HCT116 (cell line): ENCODE results near the gene RPL35. TPM values are rescaled to one million over a fixed set of nuclear protein-coding genes. Genes with fewer than 3 reads are reported as not detected.

Experiments
- ATAC-seq: fragments of 200-7000 bp; cut with Tn5 transposase; 2 replicates; pipeline ENCODE4 v1.9.1; 2020; ENCODE audit warnings: mild to moderate bottlenecking, moderate library complexity
- BruUV-seq: library from RNA; stranded (reverse); fragments of 400-500 nt; replicated peaks from 2 replicates; lab custom pipeline; 2021; lab: Mats Ljungman, UMichigan
- CTCF ChIA-PET: fragments of 300-600 bp; sonication (Branson Sonifier 250); formaldehyde crosslinking; loops from one replicate; lab custom pipeline; 2021; ENCODE audit warnings: antibody characterized with exemption; lab: Charles Lee
- POLR2A ChIA-PET: fragments of 300-600, 350-600 bp; sonication (Branson Sonifier 250); formaldehyde crosslinking; loops from one replicate; lab custom pipeline; 2021; ENCODE audit warnings: antibody characterized with exemption; lab: Charles Lee
- RAD21 ChIA-PET, 2 experiments: fragments of 300-600 bp; sonication (Branson Sonifier 250); formaldehyde crosslinking; loops; one replicate each; lab custom pipeline; 2023; ENCODE audit warnings: low total read pairs in 2 of 2; ENCODE audit not compliant: uncharacterized antibody in 2 of 2, unreplicated experiment in 2 of 2, low non-redundant PET in 1 of 2; lab: Charles Lee
- DNase-seq: peaks from one replicate; pipeline ENCODE4 v3.0.0-alpha.2; 2010; ENCODE audit warnings: low read depth, low spot score
- H2AFZ ChIP-seq: fragments of 200-600 bp; shearing (Covaris generic), sonication (generic); 2 replicates; pipeline ENCODE4 v1.6.1; 2017; ENCODE audit warnings: low read depth, mixed run types, mixed read lengths, antibody characterized with exemption, low read length; ENCODE audit not compliant: poor library complexity, severe bottlenecking
- H3K27ac ChIP-seq: 2 replicates; pipeline ENCODE4 v1.5.1; 2012; ENCODE audit warnings: low read depth, low read length
- H3K27me3 ChIP-seq: fragments of 200-600 bp; sonication (generic); 2 replicates; pipeline ENCODE4 v1.6.1; 2016; ENCODE audit warnings: mixed run types, low read length, mixed read lengths; ENCODE audit not compliant: insufficient read depth
- H3K36me3 ChIP-seq, 2 experiments: fragments of 200-500 bp in 1 of 2; fragments of 200-600 bp in 1 of 2; sonication (Bioruptor generic) in 1 of 2; sonication (generic) in 1 of 2; 2 replicates each; pipeline versions ENCODE4 v1.5.1 to v1.6.1; 2014 to 2016; ENCODE audit warnings: low read length in 2 of 2, inconsistent platforms in 1 of 2, mixed read lengths in 1 of 2, mixed run types in 1 of 2; ENCODE audit not compliant: insufficient read depth in 2 of 2, control insufficient read depth in 1 of 2
- H3K4me1 ChIP-seq, 2 experiments: fragments of 200-600 bp in 1 of 2; sonication (generic) in 1 of 2; 2 replicates each; pipeline versions ENCODE4 v1.5.1 to v1.6.1; 2012 to 2017; ENCODE audit warnings: low read length in 2 of 2, inconsistent platforms in 1 of 2, mild to moderate bottlenecking in 1 of 2, mixed read lengths in 1 of 2, mixed run types in 1 of 2, moderate library complexity in 1 of 2; ENCODE audit not compliant: insufficient read depth in 2 of 2, control insufficient read depth in 1 of 2
- H3K4me2 ChIP-seq: fragments of 200-600 bp; sonication (generic); 2 replicates; pipeline ENCODE4 v1.6.1; 2017; ENCODE audit warnings: mixed run types, low read length, mixed read lengths
- H3K4me3 ChIP-seq, 2 experiments: fragments of 200-600 bp in 1 of 2; sonication (generic) in 1 of 2; replicated peaks in 1 of 2; 2 replicates each; pipeline ENCODE4 v1.5.1; 2011 to 2016; ENCODE audit warnings: low read length in 2 of 2, control low read depth in 1 of 2, low read depth in 1 of 2, mild to moderate bottlenecking in 1 of 2, mixed read lengths in 1 of 2, mixed run types in 1 of 2
- H3K79me2 ChIP-seq: fragments of 200-600 bp; sonication (generic); 2 replicates; pipeline ENCODE4 v1.6.1; 2017; ENCODE audit warnings: mild to moderate bottlenecking, mixed run types, low read length, moderate library complexity, mixed read lengths; ENCODE audit not compliant: insufficient read depth
- H3K9ac ChIP-seq: fragments of 200-600 bp; sonication (generic); 2 replicates; pipeline ENCODE4 v1.6.1; 2016; ENCODE audit warnings: low read length, mixed read lengths
- H3K9me2 ChIP-seq: fragments of 200-600 bp; sonication (generic), shearing (Covaris generic); 2 replicates; pipeline ENCODE4 v1.6.1; 2017; ENCODE audit warnings: mixed run types, mild to moderate bottlenecking, moderate library complexity; ENCODE audit not compliant: insufficient read depth
- H3K9me3 ChIP-seq, 2 experiments: fragments of 200-500 bp in 1 of 2; fragments of 200-600 bp in 1 of 2; sonication (Bioruptor generic) in 1 of 2; sonication (generic) in 1 of 2; 2 replicates each; pipeline ENCODE4 v1.6.1; 2014 to 2017; ENCODE audit warnings: low read length in 2 of 2, mixed read lengths in 2 of 2, inconsistent platforms in 1 of 2, low read depth in 1 of 2, mild to moderate bottlenecking in 1 of 2, mixed run types in 1 of 2, moderate library complexity in 1 of 2; ENCODE audit not compliant: control insufficient read depth in 1 of 2, insufficient read depth in 1 of 2
- H4K20me1 ChIP-seq: fragments of 200-600 bp; sonication (generic), shearing (Covaris generic); 2 replicates; pipeline ENCODE4 v1.6.1; 2017; ENCODE audit warnings: mixed run types, mild to moderate bottlenecking, moderate library complexity; ENCODE audit not compliant: insufficient read depth
- ATF3 ChIP-seq: IDR thresholded peaks from 2 replicates; pipeline ENCODE4 v1.6.1; 2012
- CBX3 ChIP-seq: IDR thresholded peaks from 2 replicates; pipeline ENCODE4 v1.6.1; 2012; ENCODE audit warnings: low read depth
- ELF1 ChIP-seq: IDR thresholded peaks from 2 replicates; pipeline ENCODE4 v1.6.1; 2012; ENCODE audit warnings: low read depth, borderline replicate concordance
- EZH2 ChIP-seq: fragments of 200-600 bp; sonication (generic); IDR thresholded peaks from 2 replicates; pipeline ENCODE4 v1.6.1; 2017; ENCODE audit warnings: antibody characterized with exemption, mixed run types
- FOSL1 ChIP-seq: IDR thresholded peaks from 2 replicates; pipeline ENCODE4 v1.6.1; 2012; ENCODE audit warnings: low read depth
- JUND ChIP-seq: IDR thresholded peaks from 2 replicates; pipeline ENCODE4 v1.6.1; 2012
- POLR2A ChIP-seq: IDR thresholded peaks from 2 replicates; pipeline ENCODE4 v1.7.0; 2011; ENCODE audit warnings: borderline replicate concordance; ENCODE audit not compliant: insufficient read depth, insufficient read length; ENCODE audit errors: extremely low read depth
- RAD21 ChIP-seq: IDR thresholded peaks from 2 replicates; pipeline ENCODE4 v1.6.1; 2012; ENCODE audit warnings: low read depth, mild to moderate bottlenecking
- SP1 ChIP-seq: IDR thresholded peaks from 2 replicates; pipeline ENCODE4 v1.6.1; 2012; ENCODE audit warnings: low read depth
- TCF7L2 ChIP-seq: IDR thresholded peaks from 2 replicates; pipeline ENCODE4 v1.7.0; 2011; ENCODE audit warnings: borderline replicate concordance, inconsistent platforms; ENCODE audit not compliant: insufficient read depth, insufficient read length; ENCODE audit errors: extremely low read depth
- YY1 ChIP-seq: IDR thresholded peaks from 2 replicates; pipeline ENCODE4 v1.6.1; 2011; ENCODE audit warnings: low read length, low read depth, moderate library complexity, mild to moderate bottlenecking; ENCODE audit not compliant: insufficient replicate concordance; ENCODE audit errors: extremely low read depth
- ZBTB33 ChIP-seq: IDR thresholded peaks from 2 replicates; pipeline ENCODE4 v1.6.1; 2011; ENCODE audit warnings: mild to moderate bottlenecking, low read length, moderate library complexity; ENCODE audit not compliant: insufficient replicate concordance; ENCODE audit errors: extremely low read depth
- ZFX ChIP-seq: fragments of 450-650 bp; IDR thresholded peaks from 2 replicates; pipeline ENCODE4 v1.6.1; 2017
- ZNF274 ChIP-seq: fragments of 200-500 bp; sonication (Bioruptor generic); IDR thresholded peaks from 2 replicates; pipeline ENCODE4 v1.6.1; 2014; ENCODE audit warnings: mild to moderate bottlenecking, low read depth, low read length, inconsistent platforms
- intact Hi-C: fragments of 100-400 bp; cut with micrococcal nuclease; formaldehyde crosslinking; loops from 2 replicates; pipeline ENCODE4 v1.10.0; 2022
- total RNA-seq: library from RNA; stranded (reverse); gene quantifications from one replicate; pipeline ENCODE4 v1.2.1, GENCODE V29; 2021; ENCODE audit not compliant: unreplicated experiment
- TF ChIP-seq, protein P1 (sequence below), 3 experiments: fragments of 200-600 bp in 1 of 3; sonication (generic) in 1 of 3; IDR thresholded peaks in 2 of 3; conservative IDR thresholded peaks in 1 of 3; 2 replicates each; pipeline ENCODE4 v1.5.1; 2012 to 2017; ENCODE audit warnings: low read depth in 2 of 3, low read length in 2 of 3, antibody characterized with exemption in 1 of 3, borderline replicate concordance in 1 of 3, control low read depth in 1 of 3, mild to moderate bottlenecking in 1 of 3, mixed read lengths in 1 of 3, mixed run types in 1 of 3, moderate library complexity in 1 of 3; ENCODE audit not compliant: insufficient read depth in 1 of 3

Gene RPL35
- total RNA-seq, 1 experiment from 2014 or later, result 1,754 TPM

DNA sequence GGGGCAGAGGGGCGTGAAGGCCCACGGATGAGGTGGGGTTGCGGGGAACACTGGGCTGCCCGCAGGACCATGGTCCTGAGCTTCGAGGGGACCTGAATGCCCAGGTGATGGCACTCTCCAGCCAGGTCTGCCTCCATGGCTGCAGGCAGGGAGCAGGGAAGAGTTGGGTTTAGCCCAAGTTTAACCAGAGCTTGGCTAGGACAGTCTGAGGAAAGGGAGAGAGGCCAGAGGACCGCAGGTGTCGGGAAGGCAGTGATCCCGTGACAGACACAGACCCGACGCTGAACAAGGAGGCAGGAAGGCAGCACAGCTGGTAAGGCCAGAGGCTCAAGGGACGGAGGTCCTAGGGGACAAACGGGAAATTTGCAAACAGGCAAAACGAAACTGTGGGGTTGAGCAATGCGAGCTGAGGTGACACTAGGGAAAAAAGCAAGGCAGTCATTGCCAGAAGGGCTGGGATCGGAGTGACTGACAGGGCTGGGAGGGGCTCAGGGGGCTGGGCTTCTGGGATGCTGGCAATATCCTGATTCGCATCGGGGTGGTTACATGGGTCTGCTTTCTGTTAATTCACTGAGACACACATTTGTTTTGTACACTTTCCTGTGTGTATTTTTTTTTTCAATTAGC is 25.2 kb upstream of the RPL35 start:
- no peaks in the 10 kb centered on the region for H3K9me3 ChIP-seq
- no peak overlapping the region for H3K4me3 ChIP-seq
- no peaks in the 10 kb centered on the region for H4K20me1 ChIP-seq
- H3K36me3 ChIP-seq, result peaks cover 0 to 2% of the 10 kb centered on the region in 2 experiments
- no peak for ATAC-seq
- no peaks in the 10 kb centered on the region for H3K9me2 ChIP-seq
- intact Hi-C loops, result no loop called here
- H3K79me2 ChIP-seq, result no peaks in the 10 kb centered on the region
- no TSS peak for BruUV-seq
- TF ChIP-seq EZH2 (no peak), ZFX (no peak), CBX3 (no peak), RAD21 (no peak), ATF3 (no peak), ZNF274 (no peak), JUND (no peak), ELF1 (no peak), YY1 (no peak), FOSL1 (no peak), ZBTB33 (no peak), SP1 (no peak), POLR2A (no peak), TCF7L2 (no peak)
- TF ChIP-seq, protein P1, sequence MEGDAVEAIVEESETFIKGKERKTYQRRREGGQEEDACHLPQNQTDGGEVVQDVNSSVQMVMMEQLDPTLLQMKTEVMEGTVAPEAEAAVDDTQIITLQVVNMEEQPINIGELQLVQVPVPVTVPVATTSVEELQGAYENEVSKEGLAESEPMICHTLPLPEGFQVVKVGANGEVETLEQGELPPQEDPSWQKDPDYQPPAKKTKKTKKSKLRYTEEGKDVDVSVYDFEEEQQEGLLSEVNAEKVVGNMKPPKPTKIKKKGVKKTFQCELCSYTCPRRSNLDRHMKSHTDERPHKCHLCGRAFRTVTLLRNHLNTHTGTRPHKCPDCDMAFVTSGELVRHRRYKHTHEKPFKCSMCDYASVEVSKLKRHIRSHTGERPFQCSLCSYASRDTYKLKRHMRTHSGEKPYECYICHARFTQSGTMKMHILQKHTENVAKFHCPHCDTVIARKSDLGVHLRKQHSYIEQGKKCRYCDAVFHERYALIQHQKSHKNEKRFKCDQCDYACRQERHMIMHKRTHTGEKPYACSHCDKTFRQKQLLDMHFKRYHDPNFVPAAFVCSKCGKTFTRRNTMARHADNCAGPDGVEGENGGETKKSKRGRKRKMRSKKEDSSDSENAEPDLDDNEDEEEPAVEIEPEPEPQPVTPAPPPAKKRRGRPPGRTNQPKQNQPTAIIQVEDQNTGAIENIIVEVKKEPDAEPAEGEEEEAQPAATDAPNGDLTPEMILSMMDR (IDR thresholded peaks at IDR 0.05 in 2 of 3, conservative IDR thresholded peaks at IDR 0.05 in 1 of 3; ENCODE audit: borderline replicate concordance in 1 of 3, insufficient read depth in 1 of 3, low read depth in 2 of 3, low read length in 2 of 3), result no peak
- RAD21 ChIA-PET, result no interaction called here
- H3K9ac ChIP-seq, result no peak overlapping the region
- CTCF ChIA-PET, result no interaction called here
- H2AFZ ChIP-seq, result no peak overlapping the region
- no peaks in the 10 kb centered on the region for H3K27me3 ChIP-seq
- POLR2A ChIA-PET, result no interaction called here
- no peak overlapping the region for H3K27ac ChIP-seq
- no peaks in the 10 kb centered on the region for H3K4me1 ChIP-seq
- DNase-seq, result no peak
- H3K4me2 ChIP-seq, result no peak overlapping the region
